H1 (cell line): Measurements from ENCODE around the gene VPS13C. TPM values are rescaled to one million over a fixed set of nuclear protein-coding genes. Genes with fewer than 3 reads are reported as not detected.

Experiments used
- ASH2L ChIP-seq: fragments of 200-600, 300-600 bp; sonication (generic); IDR thresholded peaks from one replicate; pipeline ENCODE4 v1.7.1; 2017; ENCODE audit warnings: low read length
- HDAC2 ChIP-seq, 2 experiments: fragments of 300-600 bp in 1 of 2; sonication (generic) in 1 of 2; IDR thresholded peaks; 2 replicates each; pipeline ENCODE4 v1.6.1; 2011 to 2012; ENCODE audit warnings: low read depth in 2 of 2, low read length in 2 of 2, mild to moderate bottlenecking in 2 of 2, moderate library complexity in 2 of 2, borderline replicate concordance in 1 of 2, inconsistent platforms in 1 of 2
- MAFK ChIP-seq: IDR thresholded peaks from 2 replicates; pipeline ENCODE4 v1.6.1; 2012; ENCODE audit warnings: low read depth, mild to moderate bottlenecking, improper control_type of control experiment, low read length
- POLR2A ChIP-seq, 2 experiments: IDR thresholded peaks; 1 replicate in 1 of 2; 2 replicates in 1 of 2; pipeline ENCODE4 v1.6.1; 2011; ENCODE audit warnings: low read depth in 2 of 2, low read length in 2 of 2, mild to moderate bottlenecking in 2 of 2; ENCODE audit errors: control extremely low read depth in 1 of 2
- POLR2AphosphoS5 ChIP-seq: IDR thresholded peaks from 2 replicates; pipeline ENCODE4 v1.6.1; 2011; ENCODE audit warnings: low read depth, low read length
- RAD21 ChIP-seq, 2 experiments: IDR thresholded peaks in 1 of 2; conservative IDR thresholded peaks in 1 of 2; 2 replicates each; pipeline ENCODE4 v1.6.1; 2011; ENCODE audit warnings: low read depth in 2 of 2, low read length in 2 of 2, improper control_type of control experiment in 1 of 2, inconsistent platforms in 1 of 2, mild to moderate bottlenecking in 1 of 2, moderate library complexity in 1 of 2
- YY1 ChIP-seq: IDR thresholded peaks from 2 replicates; pipeline ENCODE4 v1.6.1; 2011; ENCODE audit warnings: low read depth, mild to moderate bottlenecking, low read length
- polyA plus RNA-seq, 7 experiments: library from polyadenylated mRNA; depleted of rRNA in 3 of 7; stranded (reverse) in 5 of 7; unstranded in 2 of 7; fragments of >200 nt in 5 of 7; fragments of 200-250 nt in 2 of 7; gene quantifications; 1 replicate in 5 of 7; 2 replicates in 1 of 7; 4 replicates in 1 of 7; pipeline versions ENCODE4 v1.2.1 to v1.2.3, GENCODE V29; 2011 to 2013; ENCODE audit warnings: missing spikeins in 2 of 7, mixed read lengths in 2 of 7
- total RNA-seq: library from RNA; stranded (reverse); fragmentation: NEBNext Ultra II Directional; extraction: Animal tissue kit (Norgen Biotek cat#: 25700); gene quantifications from 2 replicates; pipeline ENCODE4 v1.2.1, GENCODE V29; 2021
- TF ChIP-seq, protein P1 (sequence below): fragments of 300-600 bp; sonication (generic); IDR thresholded peaks from 2 replicates; pipeline ENCODE4 v1.7.1; 2012; ENCODE audit warnings: low read length, moderate library complexity, mild to moderate bottlenecking, inconsistent platforms; ENCODE audit not compliant: insufficient replicate concordance

VPS13C gene
- total and polyA plus RNA-seq, 2 of the 8 experiments (the other 6 are each of a cell fraction or from before 2014, with no cell fraction given), result 4.8 to 18.8 TPM

DNA sequence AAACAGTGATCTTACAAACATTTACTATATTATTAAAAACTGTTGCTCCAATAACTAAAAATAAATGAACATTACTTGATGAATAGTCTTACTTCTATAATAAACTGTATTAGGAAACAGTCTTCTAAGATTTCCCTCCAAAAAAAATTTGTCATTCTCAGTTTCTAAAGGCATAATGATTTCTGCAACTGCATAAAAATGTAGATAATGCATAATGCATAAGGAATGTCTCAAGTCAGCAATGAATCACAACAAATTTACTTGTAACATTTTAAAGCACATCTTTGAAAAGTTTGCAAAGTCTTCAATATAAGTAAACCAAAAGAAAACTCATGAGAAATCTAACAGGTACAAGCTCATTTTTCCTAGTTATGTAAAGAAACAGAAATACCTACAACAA lies 113.5 kb downstream of the VPS13C start (continued):
- TF ChIP-seq, protein P1, sequence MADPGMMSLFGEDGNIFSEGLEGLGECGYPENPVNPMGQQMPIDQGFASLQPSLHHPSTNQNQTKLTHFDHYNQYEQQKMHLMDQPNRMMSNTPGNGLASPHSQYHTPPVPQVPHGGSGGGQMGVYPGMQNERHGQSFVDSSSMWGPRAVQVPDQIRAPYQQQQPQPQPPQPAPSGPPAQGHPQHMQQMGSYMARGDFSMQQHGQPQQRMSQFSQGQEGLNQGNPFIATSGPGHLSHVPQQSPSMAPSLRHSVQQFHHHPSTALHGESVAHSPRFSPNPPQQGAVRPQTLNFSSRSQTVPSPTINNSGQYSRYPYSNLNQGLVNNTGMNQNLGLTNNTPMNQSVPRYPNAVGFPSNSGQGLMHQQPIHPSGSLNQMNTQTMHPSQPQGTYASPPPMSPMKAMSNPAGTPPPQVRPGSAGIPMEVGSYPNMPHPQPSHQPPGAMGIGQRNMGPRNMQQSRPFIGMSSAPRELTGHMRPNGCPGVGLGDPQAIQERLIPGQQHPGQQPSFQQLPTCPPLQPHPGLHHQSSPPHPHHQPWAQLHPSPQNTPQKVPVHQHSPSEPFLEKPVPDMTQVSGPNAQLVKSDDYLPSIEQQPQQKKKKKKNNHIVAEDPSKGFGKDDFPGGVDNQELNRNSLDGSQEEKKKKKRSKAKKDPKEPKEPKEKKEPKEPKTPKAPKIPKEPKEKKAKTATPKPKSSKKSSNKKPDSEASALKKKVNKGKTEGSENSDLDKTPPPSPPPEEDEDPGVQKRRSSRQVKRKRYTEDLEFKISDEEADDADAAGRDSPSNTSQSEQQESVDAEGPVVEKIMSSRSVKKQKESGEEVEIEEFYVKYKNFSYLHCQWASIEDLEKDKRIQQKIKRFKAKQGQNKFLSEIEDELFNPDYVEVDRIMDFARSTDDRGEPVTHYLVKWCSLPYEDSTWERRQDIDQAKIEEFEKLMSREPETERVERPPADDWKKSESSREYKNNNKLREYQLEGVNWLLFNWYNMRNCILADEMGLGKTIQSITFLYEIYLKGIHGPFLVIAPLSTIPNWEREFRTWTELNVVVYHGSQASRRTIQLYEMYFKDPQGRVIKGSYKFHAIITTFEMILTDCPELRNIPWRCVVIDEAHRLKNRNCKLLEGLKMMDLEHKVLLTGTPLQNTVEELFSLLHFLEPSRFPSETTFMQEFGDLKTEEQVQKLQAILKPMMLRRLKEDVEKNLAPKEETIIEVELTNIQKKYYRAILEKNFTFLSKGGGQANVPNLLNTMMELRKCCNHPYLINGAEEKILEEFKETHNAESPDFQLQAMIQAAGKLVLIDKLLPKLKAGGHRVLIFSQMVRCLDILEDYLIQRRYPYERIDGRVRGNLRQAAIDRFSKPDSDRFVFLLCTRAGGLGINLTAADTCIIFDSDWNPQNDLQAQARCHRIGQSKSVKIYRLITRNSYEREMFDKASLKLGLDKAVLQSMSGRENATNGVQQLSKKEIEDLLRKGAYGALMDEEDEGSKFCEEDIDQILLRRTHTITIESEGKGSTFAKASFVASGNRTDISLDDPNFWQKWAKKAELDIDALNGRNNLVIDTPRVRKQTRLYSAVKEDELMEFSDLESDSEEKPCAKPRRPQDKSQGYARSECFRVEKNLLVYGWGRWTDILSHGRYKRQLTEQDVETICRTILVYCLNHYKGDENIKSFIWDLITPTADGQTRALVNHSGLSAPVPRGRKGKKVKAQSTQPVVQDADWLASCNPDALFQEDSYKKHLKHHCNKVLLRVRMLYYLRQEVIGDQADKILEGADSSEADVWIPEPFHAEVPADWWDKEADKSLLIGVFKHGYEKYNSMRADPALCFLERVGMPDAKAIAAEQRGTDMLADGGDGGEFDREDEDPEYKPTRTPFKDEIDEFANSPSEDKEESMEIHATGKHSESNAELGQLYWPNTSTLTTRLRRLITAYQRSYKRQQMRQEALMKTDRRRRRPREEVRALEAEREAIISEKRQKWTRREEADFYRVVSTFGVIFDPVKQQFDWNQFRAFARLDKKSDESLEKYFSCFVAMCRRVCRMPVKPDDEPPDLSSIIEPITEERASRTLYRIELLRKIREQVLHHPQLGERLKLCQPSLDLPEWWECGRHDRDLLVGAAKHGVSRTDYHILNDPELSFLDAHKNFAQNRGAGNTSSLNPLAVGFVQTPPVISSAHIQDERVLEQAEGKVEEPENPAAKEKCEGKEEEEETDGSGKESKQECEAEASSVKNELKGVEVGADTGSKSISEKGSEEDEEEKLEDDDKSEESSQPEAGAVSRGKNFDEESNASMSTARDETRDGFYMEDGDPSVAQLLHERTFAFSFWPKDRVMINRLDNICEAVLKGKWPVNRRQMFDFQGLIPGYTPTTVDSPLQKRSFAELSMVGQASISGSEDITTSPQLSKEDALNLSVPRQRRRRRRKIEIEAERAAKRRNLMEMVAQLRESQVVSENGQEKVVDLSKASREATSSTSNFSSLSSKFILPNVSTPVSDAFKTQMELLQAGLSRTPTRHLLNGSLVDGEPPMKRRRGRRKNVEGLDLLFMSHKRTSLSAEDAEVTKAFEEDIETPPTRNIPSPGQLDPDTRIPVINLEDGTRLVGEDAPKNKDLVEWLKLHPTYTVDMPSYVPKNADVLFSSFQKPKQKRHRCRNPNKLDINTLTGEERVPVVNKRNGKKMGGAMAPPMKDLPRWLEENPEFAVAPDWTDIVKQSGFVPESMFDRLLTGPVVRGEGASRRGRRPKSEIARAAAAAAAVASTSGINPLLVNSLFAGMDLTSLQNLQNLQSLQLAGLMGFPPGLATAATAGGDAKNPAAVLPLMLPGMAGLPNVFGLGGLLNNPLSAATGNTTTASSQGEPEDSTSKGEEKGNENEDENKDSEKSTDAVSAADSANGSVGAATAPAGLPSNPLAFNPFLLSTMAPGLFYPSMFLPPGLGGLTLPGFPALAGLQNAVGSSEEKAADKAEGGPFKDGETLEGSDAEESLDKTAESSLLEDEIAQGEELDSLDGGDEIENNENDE, result no peak
- TF ChIP-seq RAD21 (IDR thresholded peaks at IDR 0.05 in 1 of 2, conservative IDR thresholded peaks at IDR 0.05 in 1 of 2; ENCODE audit: low read depth in 2 of 2, low read length in 2 of 2) (no peak), YY1 (no peak), MAFK (no peak), ASH2L (no peak), POLR2A (IDR thresholded peaks at IDR 0.05; ENCODE audit: control extremely low read depth in 1 of 2, low read depth in 2 of 2, low read length in 2 of 2) (no peak), POLR2AphosphoS5 (no peak), HDAC2 (IDR thresholded peaks at IDR 0.05; ENCODE audit: borderline replicate concordance in 1 of 2, low read depth in 2 of 2, low read length in 2 of 2) (no peak)
